HG02678 (cell line): Measurements from ENCODE around the gene DAB2IP.
A peak's percentile ranks its signal among the peaks of the same experiment; 100 is the strongest.

Experiments
- ATAC-seq: cut with Tn5 transposase; IDR thresholded peaks from one replicate; pipeline ENCODE4 v1.9.1; 2021; ENCODE audit warnings: mild to moderate bottlenecking, moderate library complexity; ENCODE audit not compliant: unreplicated experiment

DAB2IP gene

GRCh38 chr9:121683652-121684051, 32.2 kb downstream of the DAB2IP start:
- ATAC-seq = no peak

- ATAC-seq = no peak
Measured at GRCh38 chr9:121684381-121685145, 33.1 kb downstream of the DAB2IP start.

GRCh38 chr9:121685146-121685794, 33.8 kb downstream of the DAB2IP start:
- ATAC-seq = no peak

GRCh38 chr9:121685795-121686377, 34.5 kb downstream of the DAB2IP start:
- ATAC-seq = no peak

- ATAC-seq = no peak
Measured at GRCh38 chr9:121686930-121687541, 35.6 kb downstream of the DAB2IP start.

GRCh38 chr9:121688146-121688680, 36.8 kb downstream of the DAB2IP start:
- no peak for ATAC-seq

- no peak for ATAC-seq
Measured at GRCh38 chr9:121688681-121689080, 37.2 kb downstream of the DAB2IP start.

- ATAC-seq = no peak
Measured at GRCh38 chr9:121689461-121690157, 38.2 kb downstream of the DAB2IP start.

GRCh38 chr9:121690316-121690715, 38.9 kb downstream of the DAB2IP start:
- ATAC-seq = no peak

GRCh38 chr9:121690766-121691165, 39.3 kb downstream of the DAB2IP start:
- ATAC-seq = no peak

GRCh38 chr9:121691890-121692289, 40.5 kb downstream of the DAB2IP start:
- ATAC-seq = no peak

- no peak for ATAC-seq
Measured at GRCh38 chr9:121692606-121693387, 41.4 kb downstream of the DAB2IP start.

- no peak for ATAC-seq
Measured at GRCh38 chr9:121693388-121693670, 41.9 kb downstream of the DAB2IP start.

- ATAC-seq = no peak
Measured at GRCh38 chr9:121694001-121694400, 42.6 kb downstream of the DAB2IP start.

GRCh38 chr9:121694600-121694999, 43.2 kb downstream of the DAB2IP start:
- no peak for ATAC-seq

- ATAC-seq = no peak
Measured at GRCh38 chr9:121696930-121697329, 45.5 kb downstream of the DAB2IP start.

GRCh38 chr9:121698627-121699570, 47.5 kb downstream of the DAB2IP start:
- peak; percentile 73 for ATAC-seq

- ATAC-seq = peak; percentile 11
Measured at GRCh38 chr9:121699571-121700164, 48.2 kb downstream of the DAB2IP start.
